SK-N-SH (cell line): ENCODE measurements around the gene FBXO44.

Experiments used
- EZH2phosphoT487 ChIP-seq: fragments of 200-600 bp; sonication (generic); IDR thresholded peaks from 2 replicates; pipeline ENCODE4 v1.6.1; 2017; ENCODE audit warnings: low read depth, mixed run types, mild to moderate bottlenecking, antibody characterized with exemption, moderate library complexity, borderline replicate concordance
- FOXJ3 ChIP-seq: sonication (generic); formaldehyde crosslinking; IDR thresholded peaks from 2 replicates; pipeline ENCODE4 v1.5.1; 2020; ENCODE audit warnings: mild to moderate bottlenecking, missing genetic modification reagents
- NFIC ChIP-seq: IDR thresholded peaks from 2 replicates; pipeline ENCODE4 v1.4.0; 2012; ENCODE audit warnings: borderline replicate concordance
- POLR2AphosphoS5 ChIP-seq: IDR thresholded peaks from 2 replicates; pipeline ENCODE4 v1.6.1; 2012; ENCODE audit warnings: low read depth, low read length
- RAD21 ChIP-seq: IDR thresholded peaks from 2 replicates; pipeline ENCODE4 v1.6.1; 2012; ENCODE audit warnings: mild to moderate bottlenecking, low read length
- TF ChIP-seq, protein P1 (sequence below): fragments of 200-600 bp; sonication (generic); IDR thresholded peaks from 2 replicates; pipeline ENCODE4 v1.6.1; 2017; ENCODE audit warnings: antibody characterized with exemption, mild to moderate bottlenecking, moderate library complexity
- TF ChIP-seq, protein P2 (sequence below): IDR thresholded peaks from 2 replicates; pipeline ENCODE4 v1.6.1; 2012; ENCODE audit warnings: mild to moderate bottlenecking, low read depth, low read length, moderate library complexity

DNA sequence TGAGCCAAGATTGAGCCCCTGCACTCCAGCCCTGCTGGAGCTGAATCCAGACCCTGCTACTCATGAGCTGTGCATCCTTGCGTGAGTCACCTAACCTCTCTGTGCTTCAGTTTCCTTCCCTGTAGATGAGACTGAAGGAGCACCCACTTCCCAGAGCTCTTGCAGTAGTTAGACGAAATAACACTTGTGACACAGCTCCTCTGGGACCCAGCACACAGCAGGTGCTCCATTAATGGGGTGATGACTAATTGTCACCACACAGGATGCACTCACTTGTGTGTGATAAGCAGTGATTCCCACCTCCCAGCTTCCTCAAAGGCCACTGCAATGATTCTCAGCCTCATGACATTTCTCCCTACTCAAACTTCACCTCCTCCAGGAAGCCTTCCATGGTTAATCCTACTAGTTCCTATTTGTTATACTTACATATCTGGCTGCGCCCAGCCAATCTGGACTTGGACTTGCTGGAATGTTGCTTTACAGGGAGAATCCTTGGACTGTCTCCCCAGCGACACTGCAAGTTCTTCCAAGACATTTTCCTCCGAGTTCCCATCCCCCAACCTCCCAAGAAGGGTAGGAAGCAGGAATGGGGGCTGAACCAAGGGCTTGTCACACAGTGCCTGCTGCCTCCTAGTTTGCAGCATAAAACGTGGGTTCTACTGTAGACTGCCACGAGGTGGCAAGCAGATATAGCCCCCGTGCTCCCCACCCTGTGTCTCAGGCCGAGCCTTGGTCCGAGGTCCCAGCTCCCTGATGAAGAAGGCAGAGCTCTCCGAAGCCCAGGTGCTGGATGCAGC, 54.1 kb downstream of the FBXO44 start:
- TF ChIP-seq POLR2AphosphoS5 (no peak), FOXJ3 (CRISPR knock-in tag) (no peak), EZH2phosphoT487 (no peak), RAD21 (no peak), NFIC (no peak)
- TF ChIP-seq, protein P1, sequence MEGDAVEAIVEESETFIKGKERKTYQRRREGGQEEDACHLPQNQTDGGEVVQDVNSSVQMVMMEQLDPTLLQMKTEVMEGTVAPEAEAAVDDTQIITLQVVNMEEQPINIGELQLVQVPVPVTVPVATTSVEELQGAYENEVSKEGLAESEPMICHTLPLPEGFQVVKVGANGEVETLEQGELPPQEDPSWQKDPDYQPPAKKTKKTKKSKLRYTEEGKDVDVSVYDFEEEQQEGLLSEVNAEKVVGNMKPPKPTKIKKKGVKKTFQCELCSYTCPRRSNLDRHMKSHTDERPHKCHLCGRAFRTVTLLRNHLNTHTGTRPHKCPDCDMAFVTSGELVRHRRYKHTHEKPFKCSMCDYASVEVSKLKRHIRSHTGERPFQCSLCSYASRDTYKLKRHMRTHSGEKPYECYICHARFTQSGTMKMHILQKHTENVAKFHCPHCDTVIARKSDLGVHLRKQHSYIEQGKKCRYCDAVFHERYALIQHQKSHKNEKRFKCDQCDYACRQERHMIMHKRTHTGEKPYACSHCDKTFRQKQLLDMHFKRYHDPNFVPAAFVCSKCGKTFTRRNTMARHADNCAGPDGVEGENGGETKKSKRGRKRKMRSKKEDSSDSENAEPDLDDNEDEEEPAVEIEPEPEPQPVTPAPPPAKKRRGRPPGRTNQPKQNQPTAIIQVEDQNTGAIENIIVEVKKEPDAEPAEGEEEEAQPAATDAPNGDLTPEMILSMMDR, result no peak
- TF ChIP-seq, protein P2, sequence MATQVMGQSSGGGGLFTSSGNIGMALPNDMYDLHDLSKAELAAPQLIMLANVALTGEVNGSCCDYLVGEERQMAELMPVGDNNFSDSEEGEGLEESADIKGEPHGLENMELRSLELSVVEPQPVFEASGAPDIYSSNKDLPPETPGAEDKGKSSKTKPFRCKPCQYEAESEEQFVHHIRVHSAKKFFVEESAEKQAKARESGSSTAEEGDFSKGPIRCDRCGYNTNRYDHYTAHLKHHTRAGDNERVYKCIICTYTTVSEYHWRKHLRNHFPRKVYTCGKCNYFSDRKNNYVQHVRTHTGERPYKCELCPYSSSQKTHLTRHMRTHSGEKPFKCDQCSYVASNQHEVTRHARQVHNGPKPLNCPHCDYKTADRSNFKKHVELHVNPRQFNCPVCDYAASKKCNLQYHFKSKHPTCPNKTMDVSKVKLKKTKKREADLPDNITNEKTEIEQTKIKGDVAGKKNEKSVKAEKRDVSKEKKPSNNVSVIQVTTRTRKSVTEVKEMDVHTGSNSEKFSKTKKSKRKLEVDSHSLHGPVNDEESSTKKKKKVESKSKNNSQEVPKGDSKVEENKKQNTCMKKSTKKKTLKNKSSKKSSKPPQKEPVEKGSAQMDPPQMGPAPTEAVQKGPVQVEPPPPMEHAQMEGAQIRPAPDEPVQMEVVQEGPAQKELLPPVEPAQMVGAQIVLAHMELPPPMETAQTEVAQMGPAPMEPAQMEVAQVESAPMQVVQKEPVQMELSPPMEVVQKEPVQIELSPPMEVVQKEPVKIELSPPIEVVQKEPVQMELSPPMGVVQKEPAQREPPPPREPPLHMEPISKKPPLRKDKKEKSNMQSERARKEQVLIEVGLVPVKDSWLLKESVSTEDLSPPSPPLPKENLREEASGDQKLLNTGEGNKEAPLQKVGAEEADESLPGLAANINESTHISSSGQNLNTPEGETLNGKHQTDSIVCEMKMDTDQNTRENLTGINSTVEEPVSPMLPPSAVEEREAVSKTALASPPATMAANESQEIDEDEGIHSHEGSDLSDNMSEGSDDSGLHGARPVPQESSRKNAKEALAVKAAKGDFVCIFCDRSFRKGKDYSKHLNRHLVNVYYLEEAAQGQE, result no peak
